GM21529 (cell line): ENCODE results near the gene PKD1.

Source experiments
- ATAC-seq: cut with Tn5 transposase; IDR thresholded peaks from one replicate; pipeline ENCODE4 v1.9.1; 2021; ENCODE audit not compliant: unreplicated experiment

Gene PKD1

GRCh38 chr16:2090777-2091546 is 44.7 kb downstream of the PKD1 start:
- ATAC-seq: no peak

GRCh38 chr16:2090481-2090776 is 45.3 kb downstream of the PKD1 start:
- no peak for ATAC-seq

- ATAC-seq: no peak
These were observed 45.8 kb downstream of the PKD1 start for GRCh38 chr16:2089706-2090480.

GRCh38 chr16:2088759-2089358 is 46.8 kb downstream of the PKD1 start:
- no peak for ATAC-seq

GRCh38 chr16:2087748-2088631 is 47.7 kb downstream of the PKD1 start:
- ATAC-seq: no peak

GRCh38 chr16:2086812-2087747 is 48.6 kb downstream of the PKD1 start:
- ATAC-seq: no peak

GRCh38 chr16:2086106-2086742 is 49.5 kb downstream of the PKD1 start:
- ATAC-seq: no peak

GRCh38 chr16:2085669-2086068 is 50.0 kb downstream of the PKD1 start:
- ATAC-seq: no peak

GRCh38 chr16:2084895-2085625 is 50.6 kb downstream of the PKD1 start:
- no peak for ATAC-seq

- ATAC-seq: no peak
These were observed 51.6 kb downstream of the PKD1 start for GRCh38 chr16:2083876-2084780.

- no peak for ATAC-seq
These were observed 52.3 kb downstream of the PKD1 start for GRCh38 chr16:2083409-2083808.

GRCh38 chr16:2082983-2083364 is 52.7 kb downstream of the PKD1 start:
- ATAC-seq: no peak

- ATAC-seq: no peak
These were observed 53.3 kb downstream of the PKD1 start for GRCh38 chr16:2082171-2082982.

GRCh38 chr16:2081201-2082084 is 54.3 kb downstream of the PKD1 start:
- no peak for ATAC-seq

GRCh38 chr16:2079991-2080390 is 55.7 kb downstream of the PKD1 start:
- ATAC-seq: no peak

GRCh38 chr16:2079311-2079800 is 56.3 kb downstream of the PKD1 start:
- no peak for ATAC-seq
